A673 (cell line): ENCODE measurements around the gene CBY2. TPM values are rescaled to one million over a fixed set of nuclear protein-coding genes. Genes with fewer than 3 reads are reported as not detected.

Source experiments
- BruUV-seq: library from RNA; stranded (reverse); fragments of 400-500 nt; replicated peaks from 2 replicates; lab custom pipeline; 2021; lab: Mats Ljungman, UMichigan
- CTCF ChIA-PET: fragments of 300-600 bp; sonication (Branson Sonifier 250); formaldehyde crosslinking; loops from one replicate; lab custom pipeline; 2022; ENCODE audit warnings: antibody characterized with exemption; lab: Charles Lee
- POLR2A ChIA-PET: fragments of 300-600 bp; sonication (Branson Sonifier 250); formaldehyde crosslinking; loops from one replicate; lab custom pipeline; 2022; ENCODE audit warnings: antibody characterized with exemption; ENCODE audit not compliant: low non-redundant PET; lab: Charles Lee
- DNase-seq: peaks from one replicate; pipeline ENCODE4 v3.0.0-alpha.2; 2015; ENCODE audit warnings: low spot score
- H3K27ac ChIP-seq: fragments of 200-600 bp; sonication (generic); 2 replicates; pipeline ENCODE4 v1.5.1; 2016; ENCODE audit warnings: mixed run types, low read depth, mild to moderate bottlenecking, mixed read lengths, antibody characterized with exemption, low read length; ENCODE audit not compliant: poor library complexity, severe bottlenecking
- H3K27me3 ChIP-seq: fragments of 200-600 bp; sonication (generic); replicated peaks from 2 replicates; pipeline ENCODE4 v1.6.1; 2017; ENCODE audit warnings: mixed run types, low read depth, mild to moderate bottlenecking, mixed read lengths, antibody characterized with exemption, low read length; ENCODE audit not compliant: insufficient read depth, poor library complexity
- H3K36me3 ChIP-seq: fragments of 200-600 bp; sonication (generic); 2 replicates; pipeline ENCODE4 v1.6.1; 2016; ENCODE audit warnings: mixed run types, mild to moderate bottlenecking, mixed read lengths, antibody characterized with exemption, low read length; ENCODE audit not compliant: insufficient read depth, poor library complexity, severe bottlenecking
- H3K4me1 ChIP-seq: fragments of 200-600 bp; sonication (generic); 2 replicates; pipeline ENCODE4 v1.6.1; 2017; ENCODE audit warnings: mixed run types, mild to moderate bottlenecking, mixed read lengths, antibody characterized with exemption, low read length; ENCODE audit not compliant: insufficient read depth, poor library complexity, severe bottlenecking
- H3K4me3 ChIP-seq: fragments of 200-600 bp; sonication (generic); 2 replicates; pipeline ENCODE4 v1.5.1; 2016; ENCODE audit warnings: low read depth, mixed run types, mild to moderate bottlenecking, mixed read lengths, low read length; ENCODE audit not compliant: poor library complexity, severe bottlenecking
- H3K9me3 ChIP-seq: fragments of 200-600 bp; sonication (generic); 2 replicates; pipeline ENCODE4 v1.6.1; 2016; ENCODE audit warnings: mixed run types, low read depth, mild to moderate bottlenecking, mixed read lengths, antibody characterized with exemption, low read length; ENCODE audit not compliant: poor library complexity, severe bottlenecking
- CTCF ChIP-seq: fragments of 300-800, 200-600 bp; sonication (generic); conservative IDR thresholded peaks from 2 replicates; pipeline ENCODE4 v1.5.1; 2017; ENCODE audit warnings: low read depth, mild to moderate bottlenecking, antibody characterized with exemption, low read length, moderate library complexity, mixed read lengths
- EZH2 ChIP-seq: fragments of 200-600 bp; sonication (generic); IDR thresholded peaks from 2 replicates; pipeline ENCODE4 v1.6.1; 2017; ENCODE audit warnings: borderline replicate concordance, low read depth, mild to moderate bottlenecking, mixed read lengths, antibody characterized with exemption, low read length; ENCODE audit not compliant: poor library complexity, severe bottlenecking
- intact Hi-C: fragments of 100-400 bp; cut with micrococcal nuclease; formaldehyde crosslinking; loops from one replicate; pipeline ENCODE4 v1.10.0; 2022; ENCODE audit not compliant: unreplicated experiment
- total RNA-seq: library from RNA; stranded (reverse); gene quantifications from 2 replicates; pipeline ENCODE4 v1.2.3, GENCODE V29; 2021

Gene CBY2
- total RNA-seq, 1 experiment from 2014 or later, result not detected

- 0 out of 2 replicates have a peak, but pooled peaks have one; percentile 19 for TF ChIP-seq CTCF
- no peak for TF ChIP-seq EZH2
- intact Hi-C loops, result no loop called here
- no peaks in the 10 kb centered on the region for H3K9me3 ChIP-seq
- H3K27ac ChIP-seq, result no peak overlapping the region
- H3K27me3 ChIP-seq, result no peaks in the 10 kb centered on the region
- no TSS peak for BruUV-seq
- CTCF ChIA-PET, result no interaction called here
- no peaks in the 10 kb centered on the region for H3K4me1 ChIP-seq
- H3K36me3 ChIP-seq, result no peaks in the 10 kb centered on the region
- DNase-seq, result no peak
- H3K4me3 ChIP-seq, result no peak overlapping the region
- POLR2A ChIA-PET, result no interaction called here
Measured at GRCh38 chr13:45700971-45701900, 884 bp upstream of the CBY2 start.

- Histone ChIP-seq H3K9me3 (no peaks in the 10 kb centered on the region), H3K4me1 (no peaks in the 10 kb centered on the region), H3K36me3 (no peaks in the 10 kb centered on the region), H3K4me3 (no peak overlapping the region), H3K27me3 (no peaks in the 10 kb centered on the region), H3K27ac (no peak overlapping the region)
- CTCF ChIA-PET, result no interaction called here
- TF ChIP-seq EZH2 (no peak), CTCF (no peak)
- POLR2A ChIA-PET, result no interaction called here
- intact Hi-C loops, result no loop called here
- no TSS peak for BruUV-seq
- DNase-seq, result no peak
Measured at GRCh38 chr13:45702869-45703391, 810 bp downstream of the CBY2 start.

- no peaks in the 10 kb centered on the region for H3K27me3 ChIP-seq
- no peak overlapping the region for H3K27ac ChIP-seq
- DNase-seq, result no peak
- TF ChIP-seq CTCF (no peak), EZH2 (no peak)
- no peaks in the 10 kb centered on the region for H3K9me3 ChIP-seq
- no peaks in the 10 kb centered on the region for H3K36me3 ChIP-seq
- intact Hi-C loops, result no loop called here
- no peaks in the 10 kb centered on the region for H3K4me1 ChIP-seq
- ChIA-PET CTCF (no interaction called here), POLR2A (interaction anchor here (0.9 kb wide), 1 partner anchor 14 kb away, joined by 3 read pairs; no protein-coding TSS in a partner anchor)
- no TSS peak for BruUV-seq
- no peak overlapping the region for H3K4me3 ChIP-seq
Measured at GRCh38 chr13:45704211-45704739, 2.2 kb downstream of the CBY2 start.
